HG03060 (cell line): Measurements from ENCODE around the gene VAV3.
"Not testable (repeated sequence)": the region's sequence is repeated elsewhere in the genome, so short reads cannot be mapped to it uniquely, and the experiment has no call there.

Experiments used
- ATAC-seq: cut with Tn5 transposase; IDR thresholded peaks from one replicate; pipeline ENCODE4 v1.9.1; 2021; ENCODE audit warnings: low read depth, moderate number of reproducible peaks; ENCODE audit not compliant: unreplicated experiment

The VAV3 gene, protein sequence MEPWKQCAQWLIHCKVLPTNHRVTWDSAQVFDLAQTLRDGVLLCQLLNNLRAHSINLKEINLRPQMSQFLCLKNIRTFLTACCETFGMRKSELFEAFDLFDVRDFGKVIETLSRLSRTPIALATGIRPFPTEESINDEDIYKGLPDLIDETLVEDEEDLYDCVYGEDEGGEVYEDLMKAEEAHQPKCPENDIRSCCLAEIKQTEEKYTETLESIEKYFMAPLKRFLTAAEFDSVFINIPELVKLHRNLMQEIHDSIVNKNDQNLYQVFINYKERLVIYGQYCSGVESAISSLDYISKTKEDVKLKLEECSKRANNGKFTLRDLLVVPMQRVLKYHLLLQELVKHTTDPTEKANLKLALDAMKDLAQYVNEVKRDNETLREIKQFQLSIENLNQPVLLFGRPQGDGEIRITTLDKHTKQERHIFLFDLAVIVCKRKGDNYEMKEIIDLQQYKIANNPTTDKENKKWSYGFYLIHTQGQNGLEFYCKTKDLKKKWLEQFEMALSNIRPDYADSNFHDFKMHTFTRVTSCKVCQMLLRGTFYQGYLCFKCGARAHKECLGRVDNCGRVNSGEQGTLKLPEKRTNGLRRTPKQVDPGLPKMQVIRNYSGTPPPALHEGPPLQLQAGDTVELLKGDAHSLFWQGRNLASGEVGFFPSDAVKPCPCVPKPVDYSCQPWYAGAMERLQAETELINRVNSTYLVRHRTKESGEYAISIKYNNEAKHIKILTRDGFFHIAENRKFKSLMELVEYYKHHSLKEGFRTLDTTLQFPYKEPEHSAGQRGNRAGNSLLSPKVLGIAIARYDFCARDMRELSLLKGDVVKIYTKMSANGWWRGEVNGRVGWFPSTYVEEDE

DNA sequence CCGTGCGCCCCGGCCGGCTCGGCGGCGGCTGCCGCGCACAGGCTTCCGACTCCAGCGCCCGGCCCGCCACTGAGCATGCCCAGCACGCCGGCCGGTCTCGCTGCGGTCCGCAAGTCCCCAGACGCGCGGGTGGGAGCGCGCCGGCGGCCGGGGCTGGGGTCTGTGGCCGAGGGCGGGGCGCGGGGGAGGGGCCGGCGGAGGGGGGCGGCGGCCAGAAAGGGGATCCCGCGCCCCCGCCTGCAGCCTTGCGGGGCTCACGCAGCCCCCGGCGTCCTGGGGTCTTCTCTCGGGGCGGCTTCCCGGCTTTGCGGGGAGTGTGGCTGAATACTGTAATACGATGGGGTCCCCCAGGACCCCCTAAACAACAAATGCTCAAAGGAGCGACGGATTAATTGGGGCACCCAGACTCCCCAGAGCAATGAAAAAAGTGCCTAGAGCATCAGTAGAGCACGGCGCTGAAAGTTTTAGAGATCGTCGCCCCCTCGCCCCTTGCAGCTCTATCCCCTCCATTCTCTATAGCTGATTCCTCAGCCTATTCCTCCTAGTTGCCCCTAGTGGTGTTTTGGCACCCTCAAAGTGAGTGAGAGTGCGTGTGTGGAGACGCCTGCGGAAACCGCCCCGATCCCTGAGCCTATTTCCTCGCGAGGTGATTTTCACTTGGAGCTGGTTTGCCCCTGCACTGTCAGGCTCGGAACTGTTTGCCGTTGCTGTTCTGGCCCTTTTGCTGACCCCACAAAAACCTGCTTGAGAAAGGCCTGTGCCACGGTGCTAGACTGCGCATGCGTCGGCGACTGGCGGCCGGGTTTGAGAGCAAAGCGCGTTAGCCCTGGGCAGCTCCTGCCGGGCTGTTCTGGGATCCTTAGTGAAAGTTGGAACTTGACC lies at the start of gene VAV3:
TSS of gene VAV3 (minus strand) at position 71 of the 882 bp plus-strand sequence. CDS start 311 bp downstream, outside the sequence.
- no peak for ATAC-seq

DNA sequence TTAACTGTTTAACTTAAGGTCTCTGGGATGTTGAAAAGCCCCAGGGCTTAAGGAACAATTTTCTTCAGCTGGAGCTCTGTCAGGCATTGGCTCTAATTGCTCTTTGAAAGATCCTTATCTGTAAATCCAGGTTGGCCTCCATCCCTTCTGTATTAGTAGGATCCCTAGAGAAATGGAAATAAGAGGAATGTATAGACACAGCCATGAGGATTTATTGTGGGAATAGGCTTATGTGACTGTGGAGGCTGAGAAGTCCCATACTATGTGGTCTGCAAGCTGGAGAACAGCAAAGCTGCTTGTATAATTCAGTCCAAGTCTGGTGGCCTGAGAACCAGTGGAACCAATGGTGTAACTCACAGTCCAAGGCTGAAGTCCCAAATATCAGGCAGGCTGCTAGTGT lies 47.6 kb upstream of the VAV3 start:
- ATAC-seq: no peak

DNA sequence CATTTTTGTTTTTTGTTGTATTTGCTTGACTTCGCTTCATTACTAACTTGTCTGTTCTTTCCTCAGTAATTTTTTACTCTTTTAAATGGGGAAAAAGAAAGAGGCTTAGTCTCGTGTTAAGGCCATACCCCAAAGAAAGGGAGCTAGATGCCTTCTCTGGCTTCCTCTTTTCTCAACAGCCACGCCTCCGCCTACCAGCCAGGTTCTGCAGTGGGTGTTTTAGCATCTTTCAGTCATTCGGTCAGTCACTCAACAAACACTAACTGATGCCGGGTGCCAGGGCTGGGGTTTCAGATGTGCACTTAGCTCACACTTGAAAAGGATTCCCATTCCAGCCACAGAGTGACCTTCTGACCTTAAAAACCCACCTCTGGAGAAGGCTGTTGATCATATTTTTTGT lies 46.3 kb upstream of the VAV3 start:
- no peak for ATAC-seq

DNA sequence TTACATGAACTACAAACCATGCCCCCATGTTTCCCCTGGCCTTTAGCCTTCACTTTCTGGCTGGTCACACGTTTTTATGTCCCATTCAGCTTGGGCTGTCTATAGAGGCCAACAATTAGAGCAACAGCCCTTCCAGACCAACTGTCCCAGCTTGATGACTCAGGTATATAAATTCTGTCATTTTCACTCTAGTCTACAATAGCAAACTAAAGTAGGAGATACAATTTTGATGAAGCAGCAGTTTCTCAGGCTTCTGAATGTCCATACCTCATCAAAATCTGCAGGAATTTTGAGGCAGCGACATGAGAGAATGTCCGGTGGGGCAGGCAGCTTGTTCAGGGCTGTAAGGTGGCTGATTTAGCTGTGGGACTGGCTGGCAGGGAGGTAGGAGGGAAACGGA lies 45.6 kb upstream of the VAV3 start:
- ATAC-seq: no peak

DNA sequence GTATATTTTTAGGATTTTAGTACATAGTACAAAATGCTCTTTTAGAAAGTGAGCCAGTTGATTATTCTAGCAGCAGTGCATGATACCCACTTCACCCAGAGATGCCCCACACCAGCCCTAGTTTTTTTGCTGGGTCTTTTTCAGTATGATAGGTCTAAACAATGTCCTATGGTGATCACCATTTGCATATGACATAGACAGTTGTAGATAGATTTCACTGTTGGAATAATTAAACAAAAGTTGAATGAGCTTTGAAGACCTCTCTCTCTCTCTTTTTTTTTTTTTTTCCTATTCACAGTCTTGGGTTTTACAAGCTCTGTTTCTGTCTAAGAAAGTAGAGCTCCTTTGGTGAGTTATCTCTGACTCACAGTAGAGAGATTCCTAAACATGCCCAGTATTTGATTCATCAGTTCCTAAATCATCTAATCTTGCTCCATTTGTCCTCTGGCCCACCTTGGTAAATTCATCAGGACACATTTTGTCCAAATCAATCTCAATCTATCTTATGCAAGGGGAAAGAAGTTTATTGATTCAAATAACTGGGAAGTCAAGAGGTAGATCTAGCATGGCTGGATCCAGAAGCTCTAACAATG lies 44.7 kb upstream of the VAV3 start:
- no peak for ATAC-seq

DNA sequence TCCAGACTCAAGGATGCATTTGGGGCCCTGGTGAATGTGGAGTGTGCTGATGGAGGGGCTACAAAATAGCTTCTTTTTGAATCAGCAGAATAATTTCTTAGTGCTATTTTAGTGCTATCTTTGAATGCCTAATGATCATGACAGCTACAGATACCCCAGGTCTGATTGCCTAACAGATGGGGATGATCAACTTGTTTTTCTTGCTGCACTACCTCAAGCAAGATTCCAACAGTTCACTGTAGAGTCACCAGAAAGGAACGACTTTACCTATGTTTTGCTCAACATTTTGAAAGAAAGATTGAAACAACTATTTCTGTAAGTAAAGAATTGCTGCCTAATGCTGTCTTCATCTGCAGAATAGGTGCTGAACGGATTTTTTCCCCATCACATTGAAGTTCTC lies 42.6 kb upstream of the VAV3 start:
- no peak for ATAC-seq

DNA sequence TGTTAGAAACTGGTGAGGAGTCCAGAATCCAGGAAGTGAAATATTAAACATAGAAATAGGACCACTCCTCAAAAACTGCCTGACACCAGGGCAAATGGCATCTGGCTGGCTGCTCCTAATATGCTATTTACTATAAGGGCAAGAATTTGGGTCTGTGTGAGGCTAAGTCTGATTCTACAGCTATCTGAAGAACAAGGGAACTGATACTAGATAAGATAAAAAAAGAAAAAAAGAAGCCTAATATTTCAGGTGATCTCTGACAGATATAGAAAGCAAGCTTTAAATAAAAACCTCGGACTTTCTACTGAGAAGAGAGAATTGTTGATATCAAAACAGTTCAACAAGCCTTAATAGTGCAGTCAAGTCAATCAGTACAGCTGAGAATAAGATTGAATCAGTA lies 42.1 kb upstream of the VAV3 start:
- ATAC-seq: no peak

DNA sequence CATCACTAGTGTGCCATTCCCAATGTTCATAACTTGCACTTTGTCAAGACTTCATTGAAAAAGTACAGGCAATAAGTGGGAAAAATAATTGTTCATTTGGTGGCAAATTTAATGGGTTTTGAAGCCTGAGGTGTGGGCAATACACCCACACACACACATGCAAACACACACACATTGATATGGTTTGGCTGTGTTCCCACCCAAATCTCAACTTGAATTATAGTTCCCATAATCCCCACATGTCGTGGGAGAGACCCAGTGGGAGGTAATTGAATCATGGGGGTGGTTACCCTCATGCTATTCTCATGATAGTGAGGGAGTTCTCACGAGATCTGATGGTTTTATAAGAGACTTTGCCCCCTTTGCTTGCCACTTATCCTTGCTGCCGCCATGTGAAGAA lies 39.9 kb upstream of the VAV3 start:
- not testable (repeated sequence) for ATAC-seq

DNA sequence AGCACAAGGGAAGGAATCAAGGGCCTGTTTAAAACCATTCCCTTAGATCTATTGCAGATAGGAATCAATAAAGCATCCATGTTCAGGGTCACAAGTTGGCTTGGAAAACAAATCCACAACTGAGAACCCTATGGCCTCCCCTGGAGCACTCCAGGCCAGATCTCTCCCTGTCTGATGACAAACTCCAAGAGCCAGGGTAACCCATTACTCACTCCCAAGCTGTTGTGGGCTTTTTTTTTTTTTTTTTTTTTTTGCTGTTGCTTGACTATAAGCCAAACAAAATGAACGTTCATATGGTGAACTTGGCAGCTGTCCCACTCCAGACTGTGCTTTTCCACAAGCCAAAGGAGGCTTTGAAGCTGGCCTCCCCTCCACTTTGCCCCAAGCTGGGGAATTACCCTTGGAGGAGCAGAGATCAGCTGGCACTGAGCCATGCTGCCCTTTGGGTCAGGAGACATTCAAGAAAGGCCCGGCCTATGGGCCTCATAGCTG lies 35.7 kb upstream of the VAV3 start:
- ATAC-seq: no peak

DNA sequence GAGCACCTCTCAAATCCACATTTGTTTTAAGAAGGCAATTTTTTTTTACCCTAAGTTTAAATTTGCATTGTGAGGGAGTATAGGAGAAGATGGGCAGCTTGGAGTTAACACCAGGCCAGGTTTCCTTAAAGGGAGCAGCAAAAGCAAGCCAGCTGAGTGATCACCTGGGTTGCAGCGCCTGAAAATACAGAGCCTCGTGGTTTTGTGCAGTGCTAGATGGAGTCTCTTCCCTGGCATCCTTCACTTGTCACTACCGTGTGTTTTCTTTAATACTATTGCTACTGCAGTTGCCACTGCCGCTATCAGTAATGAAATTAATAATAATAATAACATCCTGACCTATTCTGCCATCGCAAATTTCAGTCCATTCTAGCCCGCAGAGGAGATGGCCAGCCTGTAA lies 35.2 kb upstream of the VAV3 start:
- ATAC-seq: no peak

DNA sequence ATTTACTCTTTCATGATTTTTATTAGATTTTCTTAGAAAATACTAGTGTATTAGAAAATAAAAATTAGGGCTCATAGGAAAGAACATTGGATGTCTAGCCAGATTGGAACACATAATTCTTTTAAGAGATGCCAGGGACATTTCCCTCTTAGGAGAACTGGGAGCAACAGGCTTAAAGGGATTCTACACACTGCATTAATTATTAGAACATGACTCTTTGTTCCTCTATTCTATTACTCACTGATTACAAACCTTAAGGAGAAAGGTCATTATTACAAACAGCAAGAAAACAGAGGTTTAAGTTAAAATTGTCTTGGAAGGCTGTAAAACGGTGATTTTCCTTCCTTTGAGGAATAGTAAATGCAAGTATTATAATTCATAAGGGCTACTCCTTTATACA lies 32.9 kb upstream of the VAV3 start:
- ATAC-seq: no peak

DNA sequence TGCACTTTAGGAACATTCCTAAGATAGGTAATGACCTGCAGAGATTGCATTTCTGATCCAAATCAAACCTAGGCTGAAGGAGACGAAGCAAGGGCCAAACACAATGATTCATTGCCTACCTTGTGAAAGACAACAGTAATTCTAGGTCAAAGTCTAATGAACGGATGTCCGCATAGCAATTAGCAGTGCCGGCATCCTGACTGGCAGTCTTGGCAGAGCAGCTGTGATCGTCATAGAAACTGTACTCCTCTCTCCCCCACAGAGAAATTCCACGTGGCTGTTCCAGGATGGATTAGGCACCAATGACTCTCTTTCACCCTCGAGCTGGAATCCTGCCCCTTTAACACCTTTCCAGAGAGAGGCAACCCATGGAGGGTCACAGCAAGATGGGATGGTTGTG lies 28.9 kb upstream of the VAV3 start:
- no peak for ATAC-seq

DNA sequence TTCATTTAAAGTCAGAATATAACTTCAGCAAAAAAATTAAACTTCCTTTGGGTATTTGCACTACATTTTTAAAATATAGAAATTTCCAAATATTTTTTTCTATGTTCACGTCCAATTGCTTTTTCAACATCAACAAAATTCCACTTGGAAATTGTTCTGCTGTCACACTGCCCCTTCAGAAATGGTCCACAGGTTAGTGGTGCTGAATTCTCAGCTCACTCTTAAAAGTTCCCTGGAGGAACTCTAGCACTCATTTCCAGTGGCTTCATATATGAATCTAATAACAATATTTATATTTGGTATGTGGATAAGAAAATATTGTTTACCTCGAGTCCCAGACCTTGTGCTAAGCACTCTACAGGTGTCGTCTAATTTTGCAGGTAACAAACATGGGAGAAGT lies 27.4 kb upstream of the VAV3 start:
- no peak for ATAC-seq

DNA sequence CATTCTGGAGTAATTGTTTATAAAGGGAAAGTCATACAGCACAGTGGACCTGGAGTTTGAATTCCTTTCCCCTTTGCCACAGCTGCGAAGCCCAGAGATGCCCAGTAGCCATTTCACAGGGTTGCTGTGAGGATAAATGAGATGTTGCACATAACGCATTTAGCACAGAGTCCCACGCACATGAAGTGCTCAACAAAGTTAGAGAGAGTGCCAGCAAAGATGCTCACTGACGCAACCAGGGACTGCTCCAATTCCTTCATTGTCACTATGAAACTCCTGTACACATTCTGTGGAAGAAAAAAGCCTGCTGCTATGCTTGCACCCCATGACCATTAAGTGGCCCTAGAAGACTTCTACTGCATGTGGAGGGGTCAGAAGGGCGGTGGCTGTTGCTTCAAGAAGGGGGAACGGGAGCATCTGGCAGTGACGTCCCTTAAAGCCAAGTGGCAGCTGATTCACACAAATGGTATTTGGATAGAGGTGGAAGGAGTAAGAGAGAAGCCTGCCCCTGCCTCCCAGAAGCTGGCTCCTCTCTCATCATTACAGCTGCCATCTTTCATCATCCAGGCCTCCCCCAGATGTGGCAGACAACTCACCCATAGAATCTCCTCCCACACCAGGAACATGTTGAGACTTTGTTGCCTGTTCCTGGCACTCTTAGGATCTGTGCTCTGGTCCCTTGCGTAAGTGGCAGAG lies 26.5 kb upstream of the VAV3 start:
- ATAC-seq: no peak

DNA sequence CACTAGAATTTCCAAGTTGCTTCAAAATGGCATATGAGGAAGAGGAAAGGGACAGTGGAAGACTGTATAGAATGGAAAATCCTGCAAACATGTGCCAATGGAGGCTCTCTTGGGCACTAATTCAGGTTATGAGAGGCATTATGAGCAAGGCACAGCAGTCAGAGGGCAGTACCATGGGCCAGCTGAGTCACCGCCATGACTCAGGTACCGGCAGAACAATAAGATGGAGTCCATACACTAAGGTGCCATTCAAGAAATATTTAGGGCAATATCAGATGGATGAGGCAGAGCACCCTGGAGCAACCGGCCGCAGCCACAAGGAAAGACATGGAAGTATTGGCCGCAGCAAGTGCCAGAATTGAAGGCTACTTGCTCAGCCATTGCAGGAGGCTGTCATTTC lies 25.6 kb upstream of the VAV3 start:
- no peak for ATAC-seq

DNA sequence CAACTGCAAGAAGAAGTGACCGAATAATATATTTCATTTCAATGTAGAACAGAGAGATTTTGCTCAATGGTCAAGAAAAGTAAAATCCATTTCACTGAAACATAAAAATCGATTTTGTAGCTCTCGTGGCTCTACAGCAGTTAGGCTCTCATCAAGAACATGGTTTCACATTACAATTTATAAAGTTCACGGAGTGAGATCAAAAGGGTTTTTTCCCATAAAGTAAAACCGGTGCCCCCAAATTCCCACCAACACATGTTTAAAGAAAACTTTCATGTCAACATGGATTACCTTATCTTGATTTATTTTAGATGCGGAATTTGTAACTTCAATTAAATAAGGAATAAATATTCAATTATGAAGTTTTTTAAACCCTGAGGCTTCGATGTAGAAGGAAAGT lies 16.3 kb upstream of the VAV3 start:
- ATAC-seq: no peak

DNA sequence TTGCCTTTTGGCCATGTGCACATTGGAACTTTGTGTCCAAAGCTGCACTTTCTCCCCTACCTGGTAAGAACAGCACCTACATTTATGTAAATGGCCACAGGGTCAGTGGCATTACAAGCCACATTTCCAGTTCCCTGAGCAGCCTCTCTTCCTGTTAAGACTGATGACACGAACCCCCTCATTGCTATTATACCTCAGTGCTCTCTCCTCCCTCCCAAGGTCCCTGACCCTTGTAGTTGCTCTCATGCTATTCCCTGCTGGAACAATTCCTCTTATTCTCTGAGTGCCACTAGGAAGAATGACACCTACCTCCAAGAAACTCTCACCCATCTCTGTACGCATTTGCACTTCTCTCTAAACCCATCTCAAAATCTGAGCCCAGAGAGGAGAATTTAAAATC lies 14.9 kb upstream of the VAV3 start:
- ATAC-seq: no peak

DNA sequence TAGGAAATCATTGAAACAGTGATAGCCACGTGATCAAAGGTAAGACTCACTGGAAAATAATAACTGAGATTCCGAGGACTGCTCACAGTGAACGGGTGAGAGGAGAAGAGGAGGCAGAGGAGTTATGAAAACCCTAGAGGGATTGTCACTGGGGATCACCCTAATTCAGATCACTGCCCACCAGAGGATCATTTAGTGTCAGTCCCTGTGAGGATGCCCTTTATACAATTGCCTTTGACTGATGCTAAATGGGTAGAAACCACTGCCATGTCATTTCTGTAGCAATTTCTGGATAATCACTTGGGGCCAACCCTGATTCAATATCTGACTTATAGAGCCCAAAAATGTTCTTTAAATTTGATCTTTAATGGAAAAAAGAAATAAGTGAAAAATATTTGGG lies 14.1 kb upstream of the VAV3 start:
- no peak for ATAC-seq

DNA sequence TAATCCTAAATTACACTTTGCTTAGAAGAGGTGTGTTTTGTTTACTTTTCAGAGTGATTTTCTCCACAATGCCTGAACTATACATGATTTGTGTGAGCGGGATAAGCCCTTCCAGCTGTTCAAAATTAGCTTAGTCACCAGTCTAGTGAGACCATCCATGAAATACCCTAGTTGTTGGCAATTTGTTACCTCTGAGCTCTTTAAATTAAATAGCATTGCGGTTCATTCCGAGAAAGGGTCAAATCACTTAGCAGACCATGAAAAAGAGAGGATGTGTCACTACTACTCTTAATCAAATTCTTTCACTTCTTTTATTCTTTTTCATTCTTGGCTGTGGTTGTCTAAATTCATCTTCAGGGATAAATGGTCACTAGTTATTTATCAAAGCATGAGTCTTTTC lies 11.9 kb upstream of the VAV3 start:
- ATAC-seq: no peak

DNA sequence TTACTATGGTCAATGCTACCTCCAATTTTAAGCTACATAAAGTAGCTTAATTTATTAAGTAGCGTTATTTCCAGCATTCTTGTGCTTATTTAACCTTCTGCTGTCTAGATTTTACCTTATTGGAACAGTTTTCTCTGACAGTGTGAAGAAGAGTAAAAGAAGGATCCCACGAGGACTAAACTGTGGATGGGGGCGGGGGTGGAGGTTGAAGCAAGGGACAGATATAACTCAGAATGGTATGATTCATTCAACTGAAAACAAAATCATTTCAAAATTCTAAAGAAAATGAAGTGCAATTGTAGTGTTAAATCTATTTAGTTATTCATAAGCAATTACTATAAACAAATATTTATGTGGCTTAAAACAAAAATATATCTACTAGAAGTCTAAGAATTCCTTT lies 11.5 kb upstream of the VAV3 start:
- no peak for ATAC-seq
